NCI-H146 treated with DMSO at 0.1 percent for 48 hours (cell line): ENCODE results near the gene ING1.
"Not testable (repeated sequence)": the region's sequence is repeated elsewhere in the genome, so short reads cannot be mapped to it uniquely, and the experiment has no call there.

Experiments used
- DNase-seq: peaks from one replicate; lab custom pipeline; 2025; ENCODE audit not compliant: unreplicated experiment; lab: John Stamatoyannopoulos, UW

The ING1 gene

GRCh38 chr13:110690516-110690915 lies 23.0 kb upstream of the ING1 start:
- DNase-seq, result no peak

- DNase-seq, result not testable (repeated sequence)
Observed at GRCh38 chr13:110695774-110696173, 17.7 kb upstream of the ING1 start.

- no peak for DNase-seq
Observed at GRCh38 chr13:110696776-110697175, 16.7 kb upstream of the ING1 start.

GRCh38 chr13:110697842-110698241 lies 15.7 kb upstream of the ING1 start:
- no peak for DNase-seq

GRCh38 chr13:110698689-110699088 lies 14.8 kb upstream of the ING1 start:
- DNase-seq, result no peak

- peak; percentile 91 for DNase-seq
Observed at GRCh38 chr13:110699148-110700145, 14.1 kb upstream of the ING1 start.

GRCh38 chr13:110700186-110700585 lies 13.3 kb upstream of the ING1 start:
- no peak for DNase-seq

GRCh38 chr13:110700641-110701040 lies 12.9 kb upstream of the ING1 start:
- no peak for DNase-seq

- not testable (repeated sequence) for DNase-seq
Observed at GRCh38 chr13:110701061-110701460, 12.4 kb upstream of the ING1 start.

- no peak for DNase-seq
Observed at GRCh38 chr13:110702089-110702488, 11.4 kb upstream of the ING1 start.

- DNase-seq, result no peak
Observed at GRCh38 chr13:110702591-110703526, 10.6 kb upstream of the ING1 start.

GRCh38 chr13:110705356-110705825 lies 8.1 kb upstream of the ING1 start:
- no peak for DNase-seq

GRCh38 chr13:110705826-110706569 lies 7.5 kb upstream of the ING1 start, which contains the start of gene CARS2:
Gene CARS2, minus strand, starts transcription at chr13:110706116. Its CDS starts 23 bp downstream, at chr13:110706093.
- DNase-seq, result peak; percentile 97

- DNase-seq, result no peak
Observed at GRCh38 chr13:110706570-110707372, 6.7 kb upstream of the ING1 start.

- DNase-seq, result peak; percentile 90
Observed at GRCh38 chr13:110712081-110712848, 1.2 kb upstream of the ING1 start.

- peak; percentile 98 for DNase-seq
Observed at GRCh38 chr13:110712849-110713641, 455 bp upstream of the ING1 start.

GRCh38 chr13:110713981-110714796 lies 689 bp downstream of the ING1 start:
- peak; percentile 11 for DNase-seq
